SHP77 (cell line): ENCODE measurements around the gene HYDIN.

Source experiments
- DNase-seq, 2 experiments: peaks; one replicate each; lab custom pipeline; 2025; lab: John Stamatoyannopoulos, UW

The HYDIN gene

DNA sequence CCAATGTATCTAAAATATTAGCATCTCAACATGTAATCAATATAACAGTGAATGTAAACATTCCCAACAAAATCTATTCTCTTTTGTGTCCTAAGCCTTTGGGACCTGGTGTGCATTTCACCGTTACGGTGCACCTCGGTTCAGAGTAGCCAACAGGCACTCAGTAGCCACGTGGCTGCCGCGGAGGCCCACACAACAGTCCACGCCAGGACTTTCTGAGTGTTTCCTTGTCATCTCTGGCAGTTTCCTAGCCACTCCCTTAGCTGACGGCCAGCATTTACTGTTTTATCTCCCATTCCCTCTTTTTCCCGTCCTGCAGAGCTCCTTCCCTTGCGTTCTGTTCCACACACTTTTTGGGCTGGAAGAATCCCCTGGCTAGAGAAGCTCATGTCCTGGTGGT is 465.9 kb downstream of the HYDIN start:
- DNase-seq: no peak

GRCh38 chr16:70760221-70760620 is 470.3 kb downstream of the HYDIN start:
- no peak for DNase-seq

GRCh38 chr16:70759666-70760065 is 470.9 kb downstream of the HYDIN start:
- no peak for DNase-seq

DNA sequence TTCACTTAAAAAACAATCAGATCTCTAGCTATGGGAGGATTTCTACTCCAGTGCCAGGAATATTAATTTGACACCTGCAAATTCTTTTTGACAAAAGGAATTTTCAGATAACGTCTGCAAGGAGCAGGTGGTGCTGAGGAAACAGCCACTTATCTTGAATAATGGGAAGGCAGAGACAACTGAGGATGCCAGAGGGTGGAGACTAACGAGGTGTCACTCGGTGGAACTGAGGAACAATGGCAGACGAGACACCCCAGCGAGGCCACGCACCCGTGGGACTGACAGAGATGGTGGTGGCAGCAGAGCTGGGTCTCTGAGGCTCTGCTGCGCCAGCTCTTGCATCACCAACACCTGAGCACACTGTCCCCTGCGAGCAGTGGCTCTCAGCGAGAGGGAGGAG is 471.7 kb downstream of the HYDIN start:
- no peak for DNase-seq
